Gastrocnemius medialis (tissue), 4 donors: ENCODE measurements around the gene GALNT13.

Source experiments
- POLR2A ChIP-seq, 2 donors: fragments of 450-650 bp; IDR thresholded peaks; one replicate each; pipeline ENCODE4 v1.6.1; 2017; ENCODE audit warnings: antibody characterized with exemption in 2 of 2, mild to moderate bottlenecking in 2 of 2, moderate library complexity in 2 of 2
- TF ChIP-seq, protein P1 (sequence below), 5 experiments: fragments of 450-650 bp in 3 of 5; fragments of 200-600 bp in 2 of 5; sonication (generic) in 2 of 5; IDR thresholded peaks in 4 of 5; conservative IDR thresholded peaks in 1 of 5; 1 replicate in 4 of 5; 2 replicates in 1 of 5; pipeline ENCODE4 v1.5.1; 2016 to 2019; ENCODE audit warnings: antibody characterized with exemption in 5 of 5, mild to moderate bottlenecking in 3 of 5, moderate library complexity in 3 of 5

DNA sequence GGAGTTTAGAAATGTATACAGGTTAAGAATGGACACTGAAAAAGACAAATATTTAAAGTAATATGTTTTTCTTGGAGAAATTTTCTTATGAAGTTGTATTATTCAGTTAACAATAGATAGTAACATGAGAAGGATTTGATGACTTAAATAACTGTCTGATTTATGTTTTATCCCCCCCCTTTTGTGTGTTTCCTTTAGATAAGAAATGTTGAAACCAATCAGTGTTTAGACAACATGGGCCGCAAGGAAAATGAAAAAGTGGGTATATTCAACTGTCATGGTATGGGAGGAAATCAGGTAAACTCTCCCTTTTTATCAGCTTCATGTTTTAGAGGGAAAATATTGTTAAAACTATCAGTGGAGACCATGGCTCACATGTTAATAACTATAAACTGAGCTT lies 537.1 kb downstream of the GALNT13 start:
- TF ChIP-seq, protein P1, sequence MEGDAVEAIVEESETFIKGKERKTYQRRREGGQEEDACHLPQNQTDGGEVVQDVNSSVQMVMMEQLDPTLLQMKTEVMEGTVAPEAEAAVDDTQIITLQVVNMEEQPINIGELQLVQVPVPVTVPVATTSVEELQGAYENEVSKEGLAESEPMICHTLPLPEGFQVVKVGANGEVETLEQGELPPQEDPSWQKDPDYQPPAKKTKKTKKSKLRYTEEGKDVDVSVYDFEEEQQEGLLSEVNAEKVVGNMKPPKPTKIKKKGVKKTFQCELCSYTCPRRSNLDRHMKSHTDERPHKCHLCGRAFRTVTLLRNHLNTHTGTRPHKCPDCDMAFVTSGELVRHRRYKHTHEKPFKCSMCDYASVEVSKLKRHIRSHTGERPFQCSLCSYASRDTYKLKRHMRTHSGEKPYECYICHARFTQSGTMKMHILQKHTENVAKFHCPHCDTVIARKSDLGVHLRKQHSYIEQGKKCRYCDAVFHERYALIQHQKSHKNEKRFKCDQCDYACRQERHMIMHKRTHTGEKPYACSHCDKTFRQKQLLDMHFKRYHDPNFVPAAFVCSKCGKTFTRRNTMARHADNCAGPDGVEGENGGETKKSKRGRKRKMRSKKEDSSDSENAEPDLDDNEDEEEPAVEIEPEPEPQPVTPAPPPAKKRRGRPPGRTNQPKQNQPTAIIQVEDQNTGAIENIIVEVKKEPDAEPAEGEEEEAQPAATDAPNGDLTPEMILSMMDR (IDR thresholded peaks at IDR 0.05 in 4 of 5, conservative IDR thresholded peaks at IDR 0.05 in 1 of 5): no peak
- no peak for TF ChIP-seq POLR2A (IDR thresholded peaks at IDR 0.05)
